IMR-90 (cell line): ENCODE measurements around the gene KCNMA1.

ENCODE experiments used
- BHLHE40 ChIP-seq: fragments of 150-350 bp; IDR thresholded peaks from 2 replicates; pipeline ENCODE4 v1.6.1; 2016; ENCODE audit warnings: mild to moderate bottlenecking, low read depth, low read length
- FOS ChIP-seq: fragments of 150-350 bp; IDR thresholded peaks from 2 replicates; pipeline ENCODE4 v1.6.1; 2016; ENCODE audit warnings: low read depth, low read length
- POLR2A ChIP-seq: IDR thresholded peaks from 2 replicates; pipeline ENCODE4 v1.6.1; 2012; ENCODE audit warnings: mild to moderate bottlenecking, low read depth, low read length
- RAD21 ChIP-seq: IDR thresholded peaks from 2 replicates; pipeline ENCODE4 v1.6.1; 2012; ENCODE audit warnings: low read length, improper control_type of control experiment
- RFX5 ChIP-seq: IDR thresholded peaks from 2 replicates; pipeline ENCODE4 v1.8.0; 2012; ENCODE audit warnings: low read depth, mild to moderate bottlenecking, low read length, moderate library complexity
- SMC3 ChIP-seq: fragments of 150-350 bp; IDR thresholded peaks from 2 replicates; pipeline ENCODE4 v1.6.1; 2016; ENCODE audit warnings: low read depth, mild to moderate bottlenecking, antibody characterized with exemption, low read length, moderate library complexity
- TF ChIP-seq, protein P1 (sequence below): conservative IDR thresholded peaks from 2 replicates; pipeline ENCODE4 v1.5.1; 2012; ENCODE audit warnings: mild to moderate bottlenecking, low read depth, low read length, improper control_type of control experiment
- TF ChIP-seq, protein P2 (sequence below): fragments of 150-350 bp; IDR thresholded peaks from 2 replicates; pipeline ENCODE4 v1.6.1; 2017; ENCODE audit warnings: mild to moderate bottlenecking, antibody characterized with exemption, low read length, low read depth

DNA sequence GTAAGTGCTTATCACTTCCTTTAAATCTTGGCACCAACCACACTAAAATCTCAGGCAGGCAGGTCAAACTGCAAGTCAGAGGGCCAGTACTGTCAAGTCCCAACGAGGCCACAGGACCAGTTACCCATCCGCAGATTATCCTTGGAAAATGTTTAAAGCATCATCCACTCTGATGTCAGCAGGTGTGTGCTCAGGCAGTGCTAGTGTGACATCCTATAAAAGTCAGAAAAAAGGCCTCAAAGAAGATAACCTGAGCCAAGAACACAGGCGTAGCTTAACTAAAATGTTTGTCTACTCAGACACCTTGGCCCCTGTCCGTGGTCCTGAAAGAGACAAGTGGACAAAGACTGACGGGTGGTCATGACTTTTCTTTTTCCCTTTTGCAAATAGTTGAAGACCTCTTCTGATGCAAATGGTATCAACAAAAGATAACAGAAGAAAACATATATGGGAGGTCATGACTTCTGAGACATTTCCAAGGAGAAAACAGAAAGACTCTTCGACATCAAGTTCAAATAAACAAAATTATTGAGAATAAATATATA, 309.3 kb downstream of the KCNMA1 start:
- TF ChIP-seq SMC3, result no peak
- no peak for TF ChIP-seq POLR2A
- TF ChIP-seq RAD21, result no peak
- no peak for TF ChIP-seq BHLHE40
- TF ChIP-seq, protein P1, sequence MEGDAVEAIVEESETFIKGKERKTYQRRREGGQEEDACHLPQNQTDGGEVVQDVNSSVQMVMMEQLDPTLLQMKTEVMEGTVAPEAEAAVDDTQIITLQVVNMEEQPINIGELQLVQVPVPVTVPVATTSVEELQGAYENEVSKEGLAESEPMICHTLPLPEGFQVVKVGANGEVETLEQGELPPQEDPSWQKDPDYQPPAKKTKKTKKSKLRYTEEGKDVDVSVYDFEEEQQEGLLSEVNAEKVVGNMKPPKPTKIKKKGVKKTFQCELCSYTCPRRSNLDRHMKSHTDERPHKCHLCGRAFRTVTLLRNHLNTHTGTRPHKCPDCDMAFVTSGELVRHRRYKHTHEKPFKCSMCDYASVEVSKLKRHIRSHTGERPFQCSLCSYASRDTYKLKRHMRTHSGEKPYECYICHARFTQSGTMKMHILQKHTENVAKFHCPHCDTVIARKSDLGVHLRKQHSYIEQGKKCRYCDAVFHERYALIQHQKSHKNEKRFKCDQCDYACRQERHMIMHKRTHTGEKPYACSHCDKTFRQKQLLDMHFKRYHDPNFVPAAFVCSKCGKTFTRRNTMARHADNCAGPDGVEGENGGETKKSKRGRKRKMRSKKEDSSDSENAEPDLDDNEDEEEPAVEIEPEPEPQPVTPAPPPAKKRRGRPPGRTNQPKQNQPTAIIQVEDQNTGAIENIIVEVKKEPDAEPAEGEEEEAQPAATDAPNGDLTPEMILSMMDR, result no peak
- no peak for TF ChIP-seq RFX5
- TF ChIP-seq, protein P2, sequence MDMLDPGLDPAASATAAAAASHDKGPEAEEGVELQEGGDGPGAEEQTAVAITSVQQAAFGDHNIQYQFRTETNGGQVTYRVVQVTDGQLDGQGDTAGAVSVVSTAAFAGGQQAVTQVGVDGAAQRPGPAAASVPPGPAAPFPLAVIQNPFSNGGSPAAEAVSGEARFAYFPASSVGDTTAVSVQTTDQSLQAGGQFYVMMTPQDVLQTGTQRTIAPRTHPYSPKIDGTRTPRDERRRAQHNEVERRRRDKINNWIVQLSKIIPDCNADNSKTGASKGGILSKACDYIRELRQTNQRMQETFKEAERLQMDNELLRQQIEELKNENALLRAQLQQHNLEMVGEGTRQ, result no peak
- TF ChIP-seq FOS, result no peak
